HG02981 (cell line): ENCODE measurements around the gene GH1.
"Not testable (repeated sequence)": the region's sequence is repeated elsewhere in the genome, so short reads cannot be mapped to it uniquely, and the experiment has no call there.

Experiments used
- ATAC-seq: cut with Tn5 transposase; IDR thresholded peaks from one replicate; pipeline ENCODE4 v1.9.1; 2021; ENCODE audit warnings: mild to moderate bottlenecking, moderate library complexity; ENCODE audit not compliant: unreplicated experiment

Gene GH1

DNA sequence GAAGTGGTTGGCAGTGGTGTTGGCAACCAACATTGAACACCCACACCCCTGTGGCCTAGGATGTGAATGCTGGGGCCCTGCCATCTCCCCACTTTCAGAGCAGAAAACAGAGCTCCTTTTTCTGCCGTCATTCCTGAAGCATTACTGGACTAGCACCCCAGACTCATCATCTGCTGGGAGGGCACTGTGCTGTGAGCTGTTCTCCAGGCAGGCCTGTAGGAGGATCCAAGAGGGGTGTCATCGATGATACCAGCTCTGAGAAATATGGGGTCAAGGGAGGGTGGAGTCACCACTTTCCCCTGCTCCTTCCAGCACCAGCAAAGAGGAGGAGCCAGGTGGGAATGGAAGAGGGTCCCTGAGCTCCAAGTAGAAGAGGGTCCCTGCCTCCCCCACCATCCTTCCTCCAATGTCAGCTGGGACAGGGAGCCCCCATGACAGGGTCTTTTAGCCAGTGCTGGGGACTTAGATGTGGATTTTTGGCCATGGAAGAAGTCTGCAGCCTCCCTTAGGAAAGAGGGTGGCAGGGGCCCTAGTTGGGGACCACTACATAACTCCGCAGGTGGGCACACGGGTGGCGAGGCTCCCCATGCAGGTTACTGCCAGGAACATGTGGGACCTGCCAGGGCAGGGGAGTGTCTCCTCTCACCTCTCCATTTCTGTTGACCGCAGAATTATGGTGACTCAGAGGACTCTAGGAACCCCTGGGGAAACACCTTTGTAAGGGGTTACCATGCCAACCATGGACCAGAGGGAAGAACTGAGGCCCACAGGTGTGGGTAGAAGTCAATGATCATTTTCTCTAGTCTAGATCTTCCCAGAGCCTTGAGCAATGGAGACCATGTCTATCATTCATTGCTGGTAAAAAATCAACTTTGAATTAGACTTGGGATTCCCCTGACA is 19.5 kb downstream of the GH1 start:
- ATAC-seq: not testable (repeated sequence)

DNA sequence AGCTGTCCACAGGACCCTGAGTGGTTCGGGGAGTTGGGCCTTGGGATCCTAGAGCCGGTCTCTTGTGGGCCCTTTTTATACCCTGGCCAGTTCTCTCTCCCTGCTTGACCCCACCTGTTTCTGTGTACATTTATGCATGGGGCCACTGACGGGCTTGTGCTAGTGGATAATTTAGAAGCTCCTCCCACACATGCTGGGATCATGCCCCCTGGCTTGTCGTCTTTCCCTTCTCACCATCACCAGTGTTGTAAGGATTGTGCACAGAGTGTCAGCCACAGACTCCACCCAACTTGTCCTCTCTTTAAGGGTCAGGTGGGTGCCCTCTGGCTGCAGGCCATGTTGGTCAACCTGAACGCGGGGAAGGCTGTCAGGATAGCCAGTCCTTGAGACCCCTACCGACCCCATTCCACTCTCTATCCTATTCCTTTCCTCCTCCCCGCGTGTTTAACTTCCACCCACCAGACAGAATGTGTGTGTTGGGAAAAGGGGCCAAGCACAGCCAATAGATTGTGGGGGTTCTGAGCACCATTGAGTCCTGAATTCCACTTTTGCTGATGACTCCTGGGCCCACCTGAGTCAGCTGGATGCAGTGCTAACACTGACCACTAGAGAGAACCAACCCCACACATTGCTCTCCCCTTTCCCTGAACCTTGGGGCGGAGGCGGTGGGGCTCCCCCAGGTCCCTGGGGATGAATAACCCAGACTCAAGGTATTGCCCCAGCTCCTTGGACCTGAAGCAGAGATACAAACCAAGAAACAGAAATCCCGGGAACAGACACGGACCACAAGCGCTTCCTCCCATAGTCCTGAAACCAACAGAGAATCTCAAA is 21.9 kb downstream of the GH1 start, which contains the start of gene CSH1:
Gene CSH1, minus strand, starts transcription at position 51 of the 831 bp plus-strand sequence. CDS start 63 bp downstream, outside the sequence.
- ATAC-seq: not testable (repeated sequence)

DNA sequence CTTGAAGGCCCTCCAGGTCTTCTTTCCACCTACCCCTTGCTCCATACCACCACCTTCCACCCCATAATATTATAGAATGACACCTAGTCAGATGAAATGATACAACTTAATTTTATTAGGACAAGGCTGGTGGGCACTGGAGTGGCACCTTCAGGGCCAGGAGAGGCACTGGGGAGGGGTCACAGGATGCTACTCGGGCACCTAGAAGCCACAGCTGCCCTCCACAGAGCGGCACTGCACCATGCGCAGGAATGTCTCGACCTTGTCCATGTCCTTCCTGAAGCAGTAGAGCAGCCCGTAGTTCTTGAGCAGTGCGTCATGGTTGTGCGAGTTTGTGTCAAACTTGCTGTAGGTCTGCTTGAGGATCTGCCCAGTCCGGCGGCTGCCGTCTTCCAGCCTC is 23.8 kb downstream of the GH1 start:
- ATAC-seq: not testable (repeated sequence)

DNA sequence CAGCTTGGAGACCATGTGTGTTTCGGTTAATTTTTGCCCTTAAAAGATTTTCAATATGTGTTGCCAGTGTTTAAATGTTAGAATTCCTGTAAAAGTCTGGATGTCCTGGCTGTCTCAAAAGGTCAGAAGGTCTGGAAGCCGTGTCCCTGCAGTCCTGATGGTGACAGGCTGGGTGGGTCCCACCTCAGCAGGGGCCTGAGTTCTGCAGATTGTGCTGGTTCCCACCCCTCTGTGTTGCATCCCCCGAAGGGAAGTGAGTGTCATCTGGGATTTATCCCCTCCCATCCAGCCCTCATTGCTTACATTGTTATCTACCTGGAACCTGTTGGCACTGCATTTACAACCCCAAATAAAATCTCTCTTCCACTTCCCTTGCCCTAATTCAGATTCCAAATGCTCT is 24.6 kb downstream of the GH1 start:
- not testable (repeated sequence) for ATAC-seq

DNA sequence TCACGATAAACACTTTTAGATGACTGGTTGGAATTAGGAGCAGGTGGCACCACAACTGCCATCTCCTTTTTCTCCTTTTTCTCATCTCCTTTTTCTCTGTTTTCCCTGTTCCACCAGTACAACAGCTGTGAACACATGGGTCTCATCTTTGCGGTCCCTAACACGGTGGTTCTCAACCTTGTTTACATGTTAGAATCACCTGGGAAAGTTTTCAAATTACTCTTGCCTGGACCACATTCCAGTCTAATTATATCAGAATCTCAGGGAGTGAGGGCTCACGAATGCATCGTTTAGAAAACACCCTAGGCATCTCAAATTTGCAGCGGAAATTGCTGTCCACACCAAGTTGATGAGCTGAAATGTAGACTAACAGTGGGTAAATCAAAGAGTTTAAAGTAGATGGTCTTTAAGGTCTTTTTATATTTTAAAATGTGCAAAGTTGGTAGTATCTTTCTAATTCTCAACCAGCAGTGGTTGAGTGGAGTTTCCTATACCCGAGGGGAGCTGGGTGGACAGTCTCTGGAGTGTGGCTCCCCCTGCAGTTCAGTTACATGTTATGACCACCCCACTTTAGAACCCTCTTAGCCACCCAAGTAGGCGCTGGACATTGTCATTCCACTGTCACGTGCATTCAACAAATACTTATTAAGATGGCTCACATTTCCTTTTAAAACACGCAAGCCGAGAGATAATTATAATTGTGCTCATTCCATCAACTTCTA is 26.2 kb downstream of the GH1 start:
- ATAC-seq: not testable (repeated sequence)

DNA sequence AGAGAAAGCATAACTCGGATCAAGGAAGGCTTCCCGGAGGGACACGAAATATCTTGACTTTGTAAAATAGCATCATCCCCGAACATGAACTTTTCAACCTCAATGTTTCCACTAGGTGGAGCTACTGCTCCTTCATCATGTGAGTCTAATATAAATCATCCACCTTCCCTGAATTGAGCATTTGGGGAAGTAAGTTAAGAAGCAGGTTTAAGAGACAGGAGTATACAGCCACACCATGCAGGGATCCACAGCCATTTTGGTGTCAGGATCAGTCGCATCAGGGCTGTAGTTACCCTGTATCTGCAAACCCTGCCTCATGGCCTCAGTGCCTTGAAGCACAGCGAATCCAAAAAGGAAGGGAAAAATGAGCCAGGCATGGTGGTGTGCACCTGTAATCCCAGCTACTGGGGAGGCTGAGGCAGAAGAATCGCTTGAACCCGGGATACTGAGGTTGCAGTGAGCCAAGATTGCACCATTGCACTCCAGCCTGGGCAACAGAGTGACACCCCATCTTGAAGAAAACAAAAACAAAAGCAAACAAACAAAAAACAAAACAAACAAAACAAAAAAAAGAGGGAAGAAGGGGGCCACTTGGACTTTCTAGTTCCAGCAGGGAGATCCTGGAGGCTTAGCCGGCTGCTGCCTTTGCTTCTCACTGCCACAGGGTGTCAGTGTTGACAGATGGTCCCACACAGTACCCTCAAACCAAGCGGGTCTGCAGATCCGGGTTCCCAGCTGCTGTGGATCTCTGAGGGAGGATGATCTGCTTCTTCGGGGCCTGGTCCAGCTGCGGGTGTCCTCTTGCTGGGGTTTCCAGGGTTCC is 29.4 kb downstream of the GH1 start:
- ATAC-seq: not testable (repeated sequence)

DNA sequence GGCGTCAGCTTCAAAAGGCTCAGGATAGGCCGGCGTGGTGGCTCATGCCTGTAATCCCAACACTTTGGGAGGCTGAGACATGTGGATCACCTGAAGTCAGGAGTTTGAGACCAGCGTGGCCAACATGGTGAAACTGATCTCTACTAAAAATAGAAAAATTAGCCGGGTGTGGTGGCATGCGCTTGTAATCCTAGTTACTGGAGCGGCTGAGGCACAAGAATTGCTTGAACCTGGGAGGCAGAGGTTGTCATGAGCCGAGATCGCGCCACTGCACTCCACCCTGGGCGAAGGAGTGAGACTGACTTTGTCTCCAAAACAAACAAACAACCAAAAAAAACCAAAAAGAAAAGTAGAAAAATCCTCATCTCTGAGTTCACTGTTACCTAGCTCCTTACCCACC is 33.5 kb downstream of the GH1 start:
- not testable (repeated sequence) for ATAC-seq

DNA sequence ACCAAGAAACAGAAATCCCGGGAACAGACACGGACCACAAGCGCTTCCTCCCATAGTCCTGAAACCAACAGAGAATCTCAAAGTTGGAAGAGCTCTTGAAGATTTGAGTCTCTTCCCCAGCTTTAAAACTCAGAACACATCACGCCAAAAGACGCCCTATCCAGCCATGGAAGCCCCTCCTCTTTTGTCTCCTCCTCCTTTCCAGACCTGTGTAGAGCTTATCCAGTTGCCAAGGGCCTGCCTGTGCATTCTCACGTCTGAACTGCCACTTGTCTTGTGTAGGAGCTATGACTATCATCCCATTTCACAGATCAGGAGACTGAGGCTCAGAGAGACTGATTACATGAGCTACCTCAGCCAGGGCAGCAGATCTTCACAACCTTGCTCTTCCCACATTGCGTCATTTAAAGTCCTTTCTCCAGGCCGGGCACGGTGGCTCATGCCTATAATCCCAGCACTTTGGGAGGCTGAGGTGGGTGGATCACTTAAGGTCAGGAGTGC is 36.0 kb downstream of the GH1 start:
- not testable (repeated sequence) for ATAC-seq

DNA sequence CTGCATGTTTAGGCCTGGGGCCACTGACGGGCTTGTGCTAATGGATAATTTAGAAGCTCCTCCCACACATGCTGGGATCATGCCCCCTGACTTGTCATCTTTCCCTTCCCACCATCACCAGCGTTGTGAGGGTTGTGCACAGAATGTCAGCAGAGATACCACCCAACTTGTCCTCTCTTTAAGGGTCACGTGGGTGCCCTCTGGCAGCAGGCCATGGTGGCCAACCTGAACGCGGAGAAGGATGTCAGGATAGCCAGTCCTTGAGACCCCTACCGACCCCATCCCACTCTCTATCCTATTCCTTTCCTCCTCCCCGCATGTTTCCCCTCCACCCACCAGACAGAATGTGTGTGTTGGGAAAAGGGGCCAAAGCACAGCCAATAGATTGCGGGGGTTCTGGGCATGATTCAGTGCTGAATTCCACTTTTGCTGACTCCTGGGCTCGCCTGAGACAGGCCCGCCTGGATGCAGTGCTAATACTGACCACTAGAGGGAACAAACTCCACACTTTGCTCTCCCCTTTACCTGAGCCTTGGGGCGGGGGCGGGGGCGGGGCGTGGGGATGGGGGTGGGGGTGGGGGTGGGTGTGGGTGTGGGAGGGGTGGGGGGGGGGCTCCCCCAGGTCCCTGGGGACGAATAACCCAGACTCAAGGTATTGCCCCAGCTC is 36.6 kb downstream of the GH1 start, which contains the start of gene GH2:
Gene GH2, minus strand, starts transcription at position 10 of the 667 bp plus-strand sequence. CDS start 143 bp downstream, outside the sequence.
- no peak for ATAC-seq

DNA sequence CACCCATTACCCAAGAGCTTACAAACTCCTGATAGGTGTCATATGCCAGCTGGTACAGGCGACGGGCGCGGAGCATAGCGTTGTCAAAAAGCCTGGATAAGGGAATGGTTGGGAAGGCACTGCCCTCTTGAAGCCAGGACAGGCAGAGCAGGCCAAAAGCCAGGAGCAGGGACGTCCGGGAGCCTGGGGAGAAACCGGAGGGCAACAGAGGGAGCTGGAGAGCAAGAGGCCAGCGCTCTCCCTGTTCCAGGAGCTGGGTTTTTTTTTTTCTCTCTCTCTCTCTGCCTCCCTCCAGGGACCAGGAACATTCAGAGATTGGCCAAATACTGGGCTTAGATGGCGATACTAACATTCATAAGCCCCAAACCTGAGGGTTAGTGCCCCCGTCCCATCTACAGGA is 37.3 kb downstream of the GH1 start:
- ATAC-seq: not testable (repeated sequence)

DNA sequence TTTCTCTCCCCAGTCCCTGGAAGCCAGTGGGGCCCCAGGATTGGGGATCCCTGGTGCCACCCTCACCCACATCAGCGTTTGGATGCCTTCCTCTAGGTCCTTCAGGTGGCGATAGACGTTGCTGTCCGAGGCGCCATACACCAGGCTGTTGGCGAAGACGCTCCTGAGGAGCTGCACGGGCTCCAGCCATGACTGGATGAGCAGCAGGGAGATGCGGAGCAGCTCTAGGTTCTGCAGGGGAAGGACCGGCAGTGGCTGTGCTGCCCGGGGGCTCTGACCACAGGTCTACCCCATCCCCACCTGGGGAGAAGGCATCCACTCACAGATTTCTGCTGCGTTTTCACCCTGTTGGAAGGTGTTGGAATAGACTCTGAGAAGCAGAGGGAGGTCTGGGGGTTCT is 37.9 kb downstream of the GH1 start:
- ATAC-seq: no peak

DNA sequence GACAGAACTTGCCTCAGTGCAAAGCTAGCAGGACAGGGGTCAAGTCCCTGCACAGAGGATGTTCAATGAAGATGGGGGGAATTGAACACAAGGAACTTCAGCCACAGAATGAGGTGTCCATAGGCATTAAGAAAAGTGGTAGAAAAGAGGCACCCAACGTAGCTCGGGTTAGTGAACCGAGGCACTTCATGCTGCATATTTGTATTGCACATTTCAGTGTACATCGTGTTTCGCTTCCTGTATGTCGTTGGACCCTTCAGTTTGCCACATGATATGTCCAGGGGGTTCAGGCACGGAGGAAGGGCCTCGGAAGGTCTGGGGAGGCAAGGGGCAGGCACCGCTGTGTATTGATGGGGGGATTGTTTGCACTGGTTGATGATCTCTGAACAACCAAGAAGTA is 40.2 kb downstream of the GH1 start:
- not testable (repeated sequence) for ATAC-seq

DNA sequence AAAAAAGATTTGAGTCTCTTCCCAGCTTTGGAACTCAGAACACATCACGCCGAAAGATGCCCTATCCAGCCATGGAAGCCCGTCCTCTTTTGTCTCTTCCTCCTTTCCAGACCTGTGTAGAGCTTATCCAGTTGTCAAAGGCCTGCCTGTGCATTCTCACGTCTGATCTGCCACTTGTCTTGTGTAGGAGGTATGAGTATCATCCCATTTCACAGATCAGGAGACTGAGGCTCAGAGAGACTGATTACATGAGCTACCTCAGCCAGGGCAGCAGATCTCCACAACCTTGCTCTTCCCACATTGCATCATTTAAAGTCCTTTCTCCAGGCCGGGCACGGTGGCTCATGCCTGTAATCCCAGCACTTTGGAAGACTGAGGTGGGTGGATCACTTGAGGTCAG is 43.9 kb downstream of the GH1 start:
- not testable (repeated sequence) for ATAC-seq

DNA sequence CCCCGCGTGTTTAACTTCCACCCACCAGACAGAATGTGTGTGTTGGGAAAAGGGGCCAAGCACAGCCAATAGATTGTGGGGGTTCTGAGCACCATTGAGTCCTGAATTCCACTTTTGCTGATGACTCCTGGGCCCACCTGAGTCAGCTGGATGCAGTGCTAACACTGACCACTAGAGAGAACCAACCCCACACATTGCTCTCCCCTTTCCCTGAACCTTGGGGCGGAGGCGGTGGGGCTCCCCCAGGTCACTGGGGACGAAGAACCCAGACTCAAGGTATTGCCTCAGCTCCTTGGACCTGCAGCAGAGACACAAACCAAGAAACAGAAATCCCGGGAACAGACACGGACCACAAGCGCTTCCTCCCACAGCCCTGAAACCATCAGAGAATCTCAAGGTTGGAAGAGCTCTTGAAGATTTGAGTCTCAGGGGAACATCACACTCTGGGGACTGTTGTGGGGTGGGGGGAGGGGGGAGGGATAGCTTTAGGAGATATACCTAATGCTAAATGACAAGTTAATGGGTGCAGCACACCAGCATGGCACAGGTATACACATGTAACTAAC is 44.5 kb downstream of the GH1 start:
- not testable (repeated sequence) for ATAC-seq

DNA sequence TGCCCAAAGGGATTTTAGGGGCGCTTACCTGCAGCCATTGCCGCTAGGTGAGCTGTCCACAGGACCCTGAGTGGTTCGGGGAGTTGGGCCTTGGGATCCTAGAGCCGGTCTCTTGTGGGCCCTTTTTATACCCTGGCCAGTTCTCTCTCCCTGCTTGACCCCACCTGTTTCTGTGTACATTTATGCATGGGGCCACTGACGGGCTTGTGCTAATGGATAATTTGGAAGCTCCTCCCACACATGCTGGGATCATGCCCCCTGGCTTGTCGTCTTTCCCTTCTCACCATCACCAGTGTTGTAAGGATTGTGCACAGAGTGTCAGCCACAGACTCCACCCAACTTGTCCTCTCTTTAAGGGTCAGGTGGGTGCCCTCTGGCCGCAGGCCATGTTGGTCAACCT is 45.1 kb downstream of the GH1 start, which contains the start of gene CSH2:
Gene CSH2, minus strand, starts transcription at position 101 of the 400 bp plus-strand sequence. Its CDS starts 63 bp downstream, at position 38.
- ATAC-seq: not testable (repeated sequence)

DNA sequence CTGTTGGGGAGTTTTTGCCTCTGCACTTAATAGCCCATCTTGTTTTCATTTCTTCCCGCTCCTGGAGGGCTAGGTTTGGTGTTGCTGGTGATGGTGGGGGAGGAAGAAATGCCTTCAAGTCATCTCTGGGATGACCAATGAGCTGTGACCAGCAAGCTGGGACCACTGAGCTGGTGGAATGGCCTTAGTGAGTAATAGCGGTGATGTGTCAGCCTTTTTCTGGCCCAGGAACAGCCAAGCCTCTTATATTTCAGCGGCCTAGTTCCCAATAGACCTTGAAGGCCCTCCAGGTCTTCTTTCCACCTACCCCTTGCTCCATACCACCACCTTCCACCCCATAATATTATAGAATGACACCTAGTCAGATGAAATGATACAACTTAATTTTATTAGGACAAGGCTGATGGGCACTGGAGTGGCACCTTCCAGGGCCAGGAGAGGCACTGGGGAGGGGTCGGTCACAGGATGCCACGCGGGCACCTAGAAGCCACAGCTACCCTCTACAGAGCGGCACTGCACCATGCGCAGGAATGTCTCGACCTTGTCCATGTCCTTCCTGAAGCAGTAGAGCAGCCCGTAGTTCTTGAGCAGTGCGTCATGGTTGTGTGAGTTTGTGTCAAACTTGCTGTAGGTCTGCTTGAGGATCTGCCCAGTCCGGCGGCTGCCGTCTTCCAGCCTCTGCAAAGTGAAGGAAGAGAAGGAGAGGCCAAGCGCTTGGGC is 46.8 kb downstream of the GH1 start:
- ATAC-seq: not testable (repeated sequence)

DNA sequence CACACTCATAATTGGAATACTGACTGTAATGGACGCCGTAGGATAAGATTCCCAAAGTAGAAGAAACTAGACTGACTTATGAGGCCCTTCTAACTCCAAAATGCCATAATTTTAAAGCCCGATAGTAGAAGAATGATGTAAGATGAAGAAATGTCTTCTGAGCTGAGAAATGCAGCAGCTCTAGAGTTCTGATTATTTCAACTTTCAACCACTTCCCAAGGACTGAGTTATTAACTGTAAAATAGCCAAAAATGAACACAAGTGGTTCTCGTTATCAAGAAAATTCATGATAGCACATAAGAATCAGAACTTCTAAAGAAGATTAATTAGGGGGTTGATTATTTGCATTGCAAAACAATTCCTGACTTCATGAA is 48.4 kb downstream of the GH1 start:
- not testable (repeated sequence) for ATAC-seq
